Measurements from ENCODE around the gene IFIT2.

IFIT2 gene

GRCh38 chr10:89343089-89343767 lies 41.4 kb downstream of the IFIT2 start:
- DNase-seq = no peak

- no peak for DNase-seq
Measured at GRCh38 chr10:89344156-89344555, 42.3 kb downstream of the IFIT2 start.

DNA sequence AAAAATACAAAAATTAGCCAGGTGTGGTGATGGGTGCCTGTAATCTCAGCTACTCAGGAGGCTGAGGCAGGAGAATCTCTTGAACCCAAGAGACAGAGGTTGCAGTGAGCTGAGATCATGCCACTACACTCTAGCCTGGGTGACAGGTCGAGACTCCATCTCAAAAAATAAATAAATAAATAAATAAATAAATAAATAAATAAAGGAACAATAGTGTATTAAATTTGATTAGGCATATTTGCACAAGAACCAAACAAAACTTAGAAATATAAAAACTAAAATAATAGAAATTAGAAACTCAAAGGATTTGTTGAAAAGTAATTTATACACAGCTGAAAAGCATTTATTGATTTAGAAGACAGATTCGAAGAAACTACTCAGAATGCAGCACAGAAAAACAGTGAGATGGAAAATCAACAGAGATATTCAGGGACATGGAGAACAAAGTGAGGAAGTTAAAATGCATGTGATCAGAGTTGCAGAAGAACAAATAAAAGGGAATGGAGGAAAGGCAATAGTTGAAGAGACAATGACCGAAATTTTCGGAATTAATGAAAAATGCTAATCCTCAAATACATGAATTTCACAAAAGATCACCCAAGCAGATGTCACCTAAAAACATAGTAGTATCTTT lies 43.6 kb downstream of the IFIT2 start:
- no peak for DNase-seq

DNA sequence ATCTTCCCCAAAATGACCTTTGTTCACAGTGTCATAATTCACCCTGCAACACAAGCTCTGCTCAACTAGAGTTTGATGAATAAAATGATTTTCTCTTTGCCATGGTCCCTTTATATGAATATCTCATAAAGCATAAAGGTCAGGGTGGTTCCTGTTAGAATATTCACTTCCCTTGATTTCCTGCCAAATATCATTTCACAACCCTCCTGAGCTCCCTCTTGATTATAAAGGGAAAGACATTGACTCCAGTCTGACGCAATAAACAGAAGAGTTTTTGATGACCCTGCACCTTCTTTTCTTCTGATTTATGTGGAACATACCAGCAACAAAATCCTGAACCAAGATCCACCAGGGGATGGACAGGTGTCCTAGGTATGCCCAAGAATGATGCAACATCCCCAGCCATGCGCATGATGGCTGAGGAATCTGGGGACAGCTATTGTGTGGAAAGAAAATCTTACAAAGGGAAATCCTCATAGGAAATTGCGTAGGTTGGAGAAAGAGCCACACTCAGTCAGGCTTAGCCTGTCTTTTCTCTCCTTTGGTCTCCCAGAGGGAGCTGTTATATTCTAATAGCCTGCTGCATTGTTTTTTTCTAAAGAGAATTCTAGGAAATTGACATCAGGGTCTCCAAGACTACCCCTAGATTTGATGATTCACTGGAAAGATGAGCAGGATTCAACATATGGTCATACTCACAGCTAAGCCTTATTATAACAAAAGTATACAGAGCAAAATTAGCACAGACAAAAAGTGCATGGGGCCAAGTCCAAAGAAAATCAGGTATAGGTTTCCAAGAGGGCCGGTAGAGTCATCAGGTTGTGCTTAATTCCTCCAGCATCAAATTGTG lies 44.8 kb downstream of the IFIT2 start:
- peak; percentile 80 for DNase-seq

- DNase-seq = no peak
Measured at GRCh38 chr10:89347701-89348457, 46.0 kb downstream of the IFIT2 start.

DNA sequence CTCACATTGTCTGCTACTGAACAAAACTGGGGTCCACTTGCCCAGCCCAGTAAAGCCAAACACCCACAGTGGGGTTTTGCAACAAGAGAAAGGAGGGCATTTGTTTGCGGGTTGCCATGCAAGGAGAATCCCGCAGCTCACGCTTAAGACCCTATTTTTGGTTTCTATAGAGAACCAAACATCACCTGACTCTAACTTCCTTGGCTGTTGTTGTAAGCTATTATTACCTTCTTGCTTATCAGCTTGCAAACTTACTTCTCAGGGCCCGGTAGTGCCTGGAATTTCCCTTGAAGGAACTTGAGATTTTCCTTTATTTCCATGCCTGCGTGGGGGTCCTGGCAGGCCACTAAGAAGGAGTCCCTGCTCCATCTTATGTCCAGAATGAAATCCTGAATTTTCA lies 46.6 kb downstream of the IFIT2 start:
- no peak for DNase-seq

GRCh38 chr10:89348975-89349374 lies 47.1 kb downstream of the IFIT2 start:
- DNase-seq = no peak

- peak; percentile 38 for DNase-seq
Measured at GRCh38 chr10:89350631-89351315, 48.9 kb downstream of the IFIT2 start.

DNA sequence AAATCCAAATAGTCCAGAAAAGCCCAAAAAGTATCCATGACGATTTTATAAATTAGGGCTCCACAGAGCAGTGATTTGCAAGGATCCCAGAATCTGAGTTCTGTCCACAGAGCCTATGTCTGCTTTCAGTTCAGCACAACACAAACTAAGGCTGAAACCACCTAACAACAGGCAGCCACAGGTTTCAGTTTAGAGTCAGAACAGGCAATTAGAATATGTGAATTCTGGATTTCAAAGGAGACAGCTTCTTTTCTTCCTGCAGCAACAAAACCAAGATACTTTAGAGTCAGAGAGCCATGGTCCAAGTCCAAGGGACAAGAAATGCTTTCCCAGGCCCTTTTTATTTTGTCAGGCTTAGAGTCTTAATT lies 49.5 kb downstream of the IFIT2 start:
- DNase-seq = peak; percentile 26

GRCh38 chr10:89351780-89352597 lies 50.1 kb downstream of the IFIT2 start:
- DNase-seq = peak; percentile 100

GRCh38 chr10:89352802-89353201 lies 51.0 kb downstream of the IFIT2 start:
- peak; percentile 9 for DNase-seq

DNA sequence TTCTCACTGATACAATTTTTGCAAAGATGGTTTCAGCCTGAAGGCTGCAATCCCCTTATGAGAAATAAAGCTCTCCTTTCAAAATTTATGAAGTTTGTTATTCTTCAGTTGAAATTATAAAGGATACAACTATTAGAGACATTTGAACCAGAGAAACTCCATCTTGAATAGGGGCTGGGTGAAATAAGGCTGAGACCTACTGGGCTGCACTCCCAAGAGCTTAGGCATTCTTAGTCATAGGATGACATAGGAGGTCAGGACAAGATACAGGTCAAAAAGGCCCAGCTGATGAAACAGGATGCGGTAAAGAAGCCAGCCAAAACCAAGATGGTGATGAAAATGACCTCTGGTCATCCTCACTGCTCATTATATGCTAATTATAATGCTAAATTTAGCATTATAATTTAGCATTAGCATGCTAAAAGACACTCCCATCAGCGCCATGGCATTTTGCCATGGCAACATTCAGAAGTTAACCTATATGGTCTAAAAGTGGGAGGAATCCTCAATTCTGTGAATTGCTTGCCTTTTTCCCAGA lies 53.6 kb downstream of the IFIT2 start:
- peak; percentile 93 for DNase-seq

- no peak for DNase-seq
Measured at GRCh38 chr10:89357096-89357495, 55.2 kb downstream of the IFIT2 start.

- DNase-seq = no peak
Measured at GRCh38 chr10:89357975-89358374, 56.1 kb downstream of the IFIT2 start.

All from HCEC 1CT (cell line).